SJSA1 (cell line): ENCODE results near the gene ME2. TPM values are rescaled to one million over a fixed set of nuclear protein-coding genes. Genes with fewer than 3 reads are reported as not detected.
"Not testable (repeated sequence)": the region's sequence is repeated elsewhere in the genome, so short reads cannot be mapped to it uniquely, and the experiment has no call there.

Source experiments
- DNase-seq, 2 experiments: peaks; one replicate each; pipeline ENCODE4 v3.0.0-alpha.2; 2015 to 2020; ENCODE audit warnings: low spot score in 2 of 2, low read depth in 1 of 2
- H3K27ac ChIP-seq: fragments of 250-450 bp; sonication (Bioruptor Pico); 2 replicates; pipeline ENCODE4 v1.5.1; 2020; ENCODE audit warnings: mild to moderate bottlenecking, moderate library complexity
- H3K27me3 ChIP-seq: fragments of 250-450 bp; sonication (Bioruptor Pico); replicated peaks from 2 replicates; pipeline ENCODE4 v1.5.1; 2020; ENCODE audit warnings: mild to moderate bottlenecking, moderate library complexity
- H3K36me3 ChIP-seq: fragments of 250-450 bp; sonication (Bioruptor Pico); 2 replicates; pipeline ENCODE4 v1.5.1; 2020; ENCODE audit warnings: mild to moderate bottlenecking
- H3K4me1 ChIP-seq: fragments of 250-450 bp; sonication (Bioruptor Pico); replicated peaks from 2 replicates; pipeline ENCODE4 v1.6.1; 2021; ENCODE audit warnings: mild to moderate bottlenecking
- H3K4me3 ChIP-seq: fragments of 250-450 bp; sonication (Bioruptor Pico); 2 replicates; pipeline ENCODE4 v1.5.1; 2020; ENCODE audit warnings: mild to moderate bottlenecking
- H3K9me3 ChIP-seq: fragments of 250-450 bp; sonication (Bioruptor Pico); replicated peaks from 2 replicates; pipeline ENCODE4 v1.5.1; 2020; ENCODE audit warnings: mild to moderate bottlenecking
- total RNA-seq: library from RNA; depleted of rRNA; stranded (reverse); fragments of >200 nt; shearing (Covaris generic); gene quantifications from 2 replicates; pipeline ENCODE4 v1.2.3, GENCODE V29; 2014

ME2 gene
- total RNA-seq, 1 experiment from 2014 or later: 49.2 TPM

DNA sequence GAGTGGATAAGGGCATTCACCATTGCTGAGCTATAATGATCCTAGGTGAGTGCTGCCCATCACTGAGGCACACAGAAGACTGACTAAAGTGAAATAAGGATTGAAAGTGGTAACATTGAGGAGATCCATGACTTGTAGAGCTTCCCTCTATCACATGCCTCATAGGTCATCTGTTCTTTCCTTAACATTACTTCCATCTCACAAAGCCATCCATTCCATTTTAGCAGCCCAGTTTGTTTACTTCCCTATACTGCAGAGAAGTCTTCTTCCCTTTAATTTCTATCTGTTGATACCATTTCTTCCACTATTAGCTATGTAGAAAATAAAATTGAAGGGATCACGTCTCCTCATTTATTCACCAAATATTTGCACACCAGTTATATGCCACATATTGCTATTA is 32.1 kb downstream of the ME2 start:
- Histone ChIP-seq H3K27me3 (no peaks in the 10 kb centered on the region), H3K9me3 (no peaks in the 10 kb centered on the region), H3K4me1 (no peaks in the 10 kb centered on the region), H3K4me3 (no peak overlapping the region), H3K36me3 (peaks cover 8% of the 10 kb centered on the region; the same call in 1 of the 2 replicates), H3K27ac (no peak overlapping the region)
- DNase-seq: no peak

DNA sequence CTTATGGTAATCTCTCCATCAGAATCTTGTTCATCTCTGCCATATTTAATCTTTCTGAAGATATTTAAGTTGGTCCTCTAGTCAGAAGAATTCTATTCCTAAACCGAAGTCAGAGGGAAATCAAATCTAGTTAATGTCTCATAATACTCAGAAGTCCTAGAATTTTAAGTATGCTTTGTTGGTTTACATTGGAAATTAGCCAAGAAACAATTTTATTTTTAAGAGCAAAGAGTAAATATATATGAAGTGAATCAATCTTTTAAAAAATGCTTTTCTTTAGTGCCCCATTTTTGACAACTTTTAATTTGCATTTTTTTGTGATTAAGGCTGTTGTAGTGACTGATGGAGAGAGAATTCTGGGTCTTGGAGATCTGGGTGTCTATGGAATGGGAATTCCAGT is 38.1 kb downstream of the ME2 start:
- DNase-seq: no peak
- H3K36me3 ChIP-seq: peaks cover 2% of the 10 kb centered on the region; the same call in 1 of the 2 replicates
- H3K27me3 ChIP-seq: no peaks in the 10 kb centered on the region
- no peaks in the 10 kb centered on the region for H3K4me1 ChIP-seq
- H3K4me3 ChIP-seq: no peak overlapping the region
- no peaks in the 10 kb centered on the region for H3K9me3 ChIP-seq
- H3K27ac ChIP-seq: no peak overlapping the region

DNA sequence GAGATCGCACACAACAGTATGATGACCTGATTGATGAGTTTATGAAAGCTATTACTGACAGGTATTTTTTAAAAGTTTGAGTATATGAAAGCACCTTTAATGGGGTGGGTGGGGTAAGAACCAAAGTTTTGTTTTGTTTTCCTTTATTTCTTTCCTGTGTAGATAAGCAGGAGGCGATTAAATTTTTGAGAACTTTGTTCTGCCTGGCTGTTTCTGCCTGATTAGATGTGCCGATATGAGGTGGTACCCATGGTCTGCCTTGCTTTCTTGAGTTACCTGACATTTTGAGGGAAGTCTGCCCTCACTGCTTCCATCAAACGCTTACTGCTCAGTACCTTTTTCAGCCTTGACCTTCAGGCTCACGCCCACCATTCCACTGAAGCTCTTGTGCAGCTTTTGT is 39.2 kb downstream of the ME2 start:
- no peak overlapping the region for H3K27ac ChIP-seq
- no peaks in the 10 kb centered on the region for H3K27me3 ChIP-seq
- H3K4me3 ChIP-seq: no peak overlapping the region
- no peak for DNase-seq
- no peaks in the 10 kb centered on the region for H3K4me1 ChIP-seq
- no peaks in the 10 kb centered on the region for H3K9me3 ChIP-seq
- H3K36me3 ChIP-seq: peaks cover 2% of the 10 kb centered on the region; the same call in 1 of the 2 replicates

DNA sequence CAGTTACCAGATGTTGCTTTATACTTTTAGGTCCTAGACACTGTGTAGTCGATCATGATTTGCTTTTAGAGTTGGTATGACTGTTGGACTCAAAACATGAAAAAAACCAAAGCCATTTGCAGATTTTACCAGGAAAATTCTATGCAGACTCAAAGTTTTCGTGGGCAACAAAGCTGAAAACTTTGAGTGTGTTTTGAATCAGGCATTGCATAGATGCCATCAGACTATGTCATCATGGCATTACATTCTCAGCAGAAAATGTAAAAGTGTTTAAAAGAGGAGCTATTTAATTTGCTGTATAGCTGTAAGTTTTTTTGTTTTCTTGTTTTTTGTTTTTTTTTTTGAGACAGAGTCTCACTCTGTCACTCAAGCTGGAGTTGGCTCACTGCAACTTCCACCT is 45.5 kb downstream of the ME2 start:
- no peaks in the 10 kb centered on the region for H3K9me3 ChIP-seq
- H3K27ac ChIP-seq: no peak overlapping the region
- no peak overlapping the region for H3K4me3 ChIP-seq
- H3K36me3 ChIP-seq: peaks cover 12% of the 10 kb centered on the region
- no peak for DNase-seq
- no peaks in the 10 kb centered on the region for H3K27me3 ChIP-seq
- no peaks in the 10 kb centered on the region for H3K4me1 ChIP-seq

DNA sequence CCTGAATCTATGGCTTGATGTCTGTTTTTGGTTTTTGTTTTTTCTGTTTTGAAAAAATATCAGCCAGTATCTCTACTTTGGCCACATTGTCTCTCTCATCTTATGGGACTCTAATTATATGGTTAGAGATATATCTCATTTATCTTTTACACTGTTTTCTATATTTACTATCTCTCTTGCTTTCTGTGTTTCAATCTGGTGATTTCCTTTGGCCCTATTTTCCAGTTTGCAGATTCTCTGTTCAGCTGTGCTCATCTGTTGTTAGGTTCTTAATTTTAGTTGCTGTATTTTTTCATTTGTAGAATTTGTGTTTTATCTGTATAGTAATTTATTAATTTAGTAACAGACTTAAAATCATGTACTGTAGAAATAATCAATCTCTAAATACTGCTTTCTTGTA is 47.6 kb downstream of the ME2 start:
- DNase-seq: no peak
- no peaks in the 10 kb centered on the region for H3K4me1 ChIP-seq
- no peak overlapping the region for H3K4me3 ChIP-seq
- no peak overlapping the region for H3K27ac ChIP-seq
- H3K9me3 ChIP-seq: no peaks in the 10 kb centered on the region
- H3K36me3 ChIP-seq: peaks cover 12% of the 10 kb centered on the region
- no peaks in the 10 kb centered on the region for H3K27me3 ChIP-seq

DNA sequence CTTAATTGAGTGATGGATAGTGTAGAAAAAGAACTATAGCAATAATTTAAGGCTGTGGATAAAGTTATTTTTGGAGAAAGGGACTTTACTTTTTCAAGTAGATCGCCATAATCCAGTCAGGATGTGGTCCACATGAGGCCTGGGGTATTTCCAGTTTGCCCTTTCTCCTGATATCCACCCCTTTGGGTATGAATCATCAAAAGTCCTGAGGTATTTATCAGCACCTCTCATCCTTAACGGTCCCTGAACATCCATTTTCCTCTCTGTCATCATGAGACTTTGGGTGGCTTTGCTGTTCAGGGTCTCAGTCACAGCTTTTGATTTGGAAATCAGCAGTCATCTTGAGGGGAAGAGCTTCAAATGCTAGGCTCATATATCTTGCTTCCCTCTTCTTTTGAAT is 49.6 kb downstream of the ME2 start:
- DNase-seq: no peak
- Histone ChIP-seq H3K4me3 (no peak overlapping the region), H3K36me3 (peaks cover 10% of the 10 kb centered on the region), H3K27me3 (no peaks in the 10 kb centered on the region), H3K4me1 (no peaks in the 10 kb centered on the region), H3K9me3 (no peaks in the 10 kb centered on the region), H3K27ac (no peak overlapping the region)

DNA sequence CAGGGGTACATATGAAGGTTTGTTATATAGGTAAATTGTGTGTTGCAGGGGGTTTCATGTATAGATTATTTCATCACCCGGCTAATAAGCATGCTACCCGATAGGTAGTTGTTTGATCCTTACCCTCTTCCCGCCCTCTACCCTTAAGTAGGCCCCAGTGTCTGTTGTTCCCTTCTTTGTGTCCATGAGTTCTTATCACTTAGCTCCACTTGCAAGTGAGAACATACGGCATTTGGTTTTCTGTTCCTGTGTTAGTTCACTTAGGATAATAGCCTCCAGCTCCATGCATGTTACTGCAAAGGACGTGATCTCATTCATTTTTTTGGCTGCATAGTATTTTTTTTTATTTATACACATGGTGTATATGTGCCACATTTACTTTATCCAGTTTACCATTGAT is 54.8 kb downstream of the ME2 start:
- no peaks in the 10 kb centered on the region for H3K4me1 ChIP-seq
- no peak overlapping the region for H3K4me3 ChIP-seq
- no peaks in the 10 kb centered on the region for H3K27me3 ChIP-seq
- no peaks in the 10 kb centered on the region for H3K9me3 ChIP-seq
- H3K27ac ChIP-seq: no peak overlapping the region
- no peak for DNase-seq
- no peaks in the 10 kb centered on the region for H3K36me3 ChIP-seq

DNA sequence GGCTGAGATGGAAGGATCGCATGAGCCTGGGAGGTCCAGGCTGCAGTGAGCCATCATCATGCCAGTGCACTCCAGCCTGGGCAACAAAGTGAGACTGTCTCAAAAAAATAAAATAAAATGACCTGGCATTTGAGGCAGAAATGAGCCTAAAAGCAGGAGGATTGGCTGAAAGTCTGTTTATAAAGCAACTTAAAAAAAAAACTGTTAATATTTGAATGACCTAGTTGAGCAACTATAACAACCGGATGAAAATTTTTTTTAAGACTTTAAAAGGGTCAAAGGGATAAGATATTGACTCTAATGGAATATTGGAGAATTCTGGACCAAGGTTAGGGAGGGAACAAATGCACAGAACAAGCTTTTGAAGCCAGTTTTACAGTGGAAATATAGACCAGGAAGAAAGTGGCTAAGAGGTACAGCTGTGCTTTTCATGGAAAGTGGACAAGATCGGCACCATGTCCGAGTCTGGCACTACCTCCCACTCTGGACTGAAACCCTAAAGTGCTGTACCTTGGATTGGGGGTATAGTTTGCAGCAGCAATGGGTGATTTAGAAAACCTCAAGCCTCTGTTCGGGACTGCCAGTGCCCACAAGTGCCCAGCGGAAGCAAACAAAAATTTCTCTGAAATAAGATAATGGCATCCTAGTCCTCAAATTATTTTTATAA is 55.8 kb downstream of the ME2 start:
- Histone ChIP-seq H3K9me3 (no peaks in the 10 kb centered on the region), H3K27ac (no peak overlapping the region), H3K27me3 (no peaks in the 10 kb centered on the region), H3K4me3 (no peak overlapping the region), H3K36me3 (no peaks in the 10 kb centered on the region), H3K4me1 (no peaks in the 10 kb centered on the region)
- no peak for DNase-seq

DNA sequence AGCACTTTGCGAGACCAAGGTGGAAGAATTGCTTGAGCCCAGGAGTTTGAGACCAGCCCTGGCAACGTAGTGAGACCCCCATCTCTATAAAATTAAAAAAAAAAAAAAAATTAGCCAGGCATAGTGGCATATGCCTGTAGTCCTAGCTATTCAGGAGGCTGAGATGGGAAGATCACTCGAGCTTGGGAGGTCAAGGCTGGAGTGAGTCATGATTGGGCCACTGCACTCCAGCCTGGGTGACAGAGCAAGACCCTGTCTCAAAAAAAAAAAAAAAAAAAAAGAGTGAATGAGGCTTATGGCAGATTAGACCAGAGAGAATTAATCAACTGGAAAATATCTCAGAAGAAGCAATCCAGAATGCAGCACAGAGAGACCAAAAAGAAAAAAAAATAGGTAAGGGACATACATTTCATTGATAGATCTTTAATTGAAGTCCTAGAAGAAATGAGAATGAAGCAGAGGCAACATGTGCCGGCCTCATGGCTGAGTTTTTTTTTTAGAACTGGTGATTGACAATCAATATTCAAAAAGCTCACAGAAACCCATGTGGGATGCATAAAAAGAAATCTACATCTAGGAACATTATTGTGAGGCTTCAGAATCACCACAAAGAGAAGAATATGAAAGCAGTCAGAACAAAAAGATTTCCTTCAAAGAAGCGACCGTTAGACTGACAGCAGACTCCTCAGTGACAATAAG is 56.7 kb downstream of the ME2 start:
- Histone ChIP-seq H3K27ac (no peak overlapping the region), H3K4me3 (no peak overlapping the region), H3K36me3 (no peaks in the 10 kb centered on the region; the same call in 1 of the 2 replicates), H3K27me3 (no peaks in the 10 kb centered on the region), H3K9me3 (no peaks in the 10 kb centered on the region), H3K4me1 (no peaks in the 10 kb centered on the region)
- no peak for DNase-seq

DNA sequence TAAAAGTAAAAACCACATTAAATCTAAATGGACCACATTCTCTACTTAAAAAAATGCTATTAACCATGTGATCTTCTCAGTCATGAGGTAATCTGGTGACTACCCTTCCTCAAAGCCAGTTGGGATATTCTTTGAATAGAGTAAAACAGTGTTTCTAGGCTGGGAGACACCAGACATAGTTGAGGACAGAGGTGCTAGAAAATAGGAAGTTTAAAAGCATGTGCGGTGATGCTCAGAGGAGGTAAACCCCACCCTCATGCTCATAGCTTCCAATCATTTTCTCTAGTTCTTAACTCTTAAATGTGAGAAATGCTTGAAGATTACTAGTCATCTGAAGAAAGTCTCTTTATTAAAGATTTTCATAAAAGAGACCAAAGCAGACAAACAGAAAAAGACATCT is 58.3 kb downstream of the ME2 start:
- Histone ChIP-seq H3K27ac (no peak overlapping the region), H3K36me3 (no peaks in the 10 kb centered on the region; the same call in 1 of the 2 replicates), H3K4me1 (no peaks in the 10 kb centered on the region), H3K4me3 (no peak overlapping the region), H3K27me3 (no peaks in the 10 kb centered on the region), H3K9me3 (no peaks in the 10 kb centered on the region)
- no peak for DNase-seq

DNA sequence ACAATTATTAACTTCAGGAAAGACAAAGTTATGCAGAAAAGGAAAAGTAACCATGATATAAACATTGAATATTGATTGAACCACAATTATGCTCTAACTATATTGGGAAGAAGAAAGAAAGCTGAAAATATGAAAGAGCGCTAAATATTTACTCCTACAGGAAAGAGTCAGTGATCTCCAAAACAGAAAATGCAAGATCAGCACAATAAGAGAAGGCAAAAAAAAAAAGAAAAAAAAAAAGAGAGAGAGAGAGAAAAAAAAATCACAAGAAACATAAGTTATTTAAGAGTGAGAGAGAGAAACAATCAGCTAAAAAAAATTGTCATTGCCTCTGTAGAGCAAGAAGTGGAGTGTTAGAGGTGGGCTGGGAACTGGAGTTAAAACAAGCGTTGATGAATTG is 60.0 kb downstream of the ME2 start:
- no peaks in the 10 kb centered on the region for H3K27me3 ChIP-seq
- no peak overlapping the region for H3K4me3 ChIP-seq
- H3K4me1 ChIP-seq: no peaks in the 10 kb centered on the region
- no peaks in the 10 kb centered on the region for H3K9me3 ChIP-seq
- DNase-seq: no peak
- H3K36me3 ChIP-seq: no peaks in the 10 kb centered on the region; the same call in 1 of the 2 replicates
- H3K27ac ChIP-seq: no peak overlapping the region

DNA sequence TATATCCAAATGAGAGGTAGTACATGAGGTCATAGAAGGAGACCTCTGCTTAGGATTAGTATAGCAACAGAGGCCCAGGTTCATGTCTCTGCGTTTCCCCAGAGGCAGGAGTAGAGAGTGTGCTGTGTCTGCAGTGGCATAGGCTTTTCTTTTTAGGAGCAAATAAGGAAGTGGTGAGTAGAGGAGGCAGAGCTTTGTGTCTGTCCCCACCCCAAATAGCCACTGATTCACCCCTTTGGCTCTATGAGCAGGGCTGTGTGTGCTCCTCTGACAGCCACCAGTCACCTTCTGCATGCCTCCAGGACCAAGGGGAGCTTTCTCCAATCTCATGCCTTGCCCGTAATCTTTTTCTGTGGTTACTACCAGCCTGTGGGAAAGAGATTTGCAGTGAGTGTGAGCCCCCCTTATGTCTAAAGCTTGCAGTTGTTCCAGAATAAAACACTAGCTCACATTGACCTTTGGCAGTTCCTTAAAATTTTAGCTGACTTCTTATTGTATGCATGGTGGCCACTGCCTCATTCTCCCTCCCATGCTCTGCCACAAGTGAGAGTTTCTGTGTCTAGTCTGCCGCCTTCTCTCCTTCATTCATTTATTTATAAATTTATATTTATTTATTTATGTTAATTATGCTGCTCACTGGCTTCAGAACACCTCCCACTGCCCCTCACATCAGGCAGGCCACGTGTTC is 65.5 kb downstream of the ME2 start:
- Histone ChIP-seq H3K36me3 (no peaks in the 10 kb centered on the region; the same call in 1 of the 2 replicates), H3K9me3 (no peaks in the 10 kb centered on the region), H3K27me3 (no peaks in the 10 kb centered on the region), H3K27ac (no peak overlapping the region), H3K4me1 (no peaks in the 10 kb centered on the region), H3K4me3 (no peak overlapping the region)
- no peak for DNase-seq

DNA sequence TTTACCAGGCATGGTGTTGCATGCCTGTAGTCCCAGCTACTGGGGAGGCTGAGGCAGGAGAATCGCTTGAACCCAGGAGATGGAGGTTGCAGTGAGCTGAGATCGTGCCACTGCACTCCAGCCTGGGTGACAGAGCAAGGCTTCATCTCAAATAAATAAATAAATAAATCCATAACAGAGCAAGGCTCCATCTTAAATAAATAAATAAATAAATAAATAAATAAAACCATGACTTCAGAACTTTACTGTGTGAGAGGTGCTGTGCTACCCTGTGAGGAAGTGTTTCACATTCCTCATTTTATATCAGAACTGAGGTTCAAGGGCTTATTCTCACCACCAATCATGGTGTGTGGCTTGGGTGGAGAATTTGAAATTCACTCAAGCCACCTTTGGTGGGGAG is 67.0 kb downstream of the ME2 start:
- not testable (repeated sequence) for H3K4me1 ChIP-seq, H3K4me3 ChIP-seq, H3K9me3 ChIP-seq, DNase-seq, H3K27me3 ChIP-seq, H3K36me3 ChIP-seq, H3K27ac ChIP-seq

DNA sequence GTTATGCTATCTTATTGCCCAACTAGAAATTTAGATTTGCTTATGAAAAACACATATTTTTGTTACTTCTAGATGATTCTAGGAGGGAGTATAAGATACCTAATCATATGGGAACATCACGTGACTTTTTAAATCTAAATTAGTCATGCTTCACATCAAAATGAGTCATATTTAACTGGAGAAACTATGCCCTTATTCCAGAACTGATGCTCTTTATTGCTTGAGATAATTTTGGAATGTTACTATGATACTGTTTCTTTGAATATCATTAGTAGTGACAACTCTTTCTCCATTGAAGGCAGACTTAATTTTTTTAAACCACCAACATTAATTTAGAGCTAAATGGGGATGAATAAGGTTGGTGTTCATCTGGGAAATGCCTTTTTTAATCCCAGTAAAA is 69.0 kb downstream of the ME2 start:
- H3K9me3 ChIP-seq: no peaks in the 10 kb centered on the region
- H3K27me3 ChIP-seq: no peaks in the 10 kb centered on the region
- H3K27ac ChIP-seq: no peak overlapping the region
- no peaks in the 10 kb centered on the region for H3K36me3 ChIP-seq
- no peaks in the 10 kb centered on the region for H3K4me1 ChIP-seq
- H3K4me3 ChIP-seq: no peak overlapping the region
- no peak for DNase-seq
